Dedifferentiated amniotic fluid mesenchymal stem cell (primary cell): ENCODE data around the gene OR9A2.
A peak's percentile ranks its signal among the peaks of the same experiment; 100 is the strongest.
"Not testable (repeated sequence)": the region's sequence is repeated elsewhere in the genome, so short reads cannot be mapped to it uniquely, and the experiment has no call there.

ENCODE experiments used
- DNase-seq: peaks from one replicate; pipeline ENCODE4 v3.0.0-alpha.2; 2016; ENCODE audit errors: extremely low spot score

OR9A2 gene

GRCh38 chr7:143018931-143019330 lies 8.0 kb downstream of the OR9A2 start:
- no peak for DNase-seq

GRCh38 chr7:143016996-143017395 lies 9.9 kb downstream of the OR9A2 start:
- no peak for DNase-seq

GRCh38 chr7:143015926-143016490 lies 10.9 kb downstream of the OR9A2 start:
- DNase-seq: peak; percentile 51

GRCh38 chr7:143015084-143015483 lies 11.8 kb downstream of the OR9A2 start:
- no peak for DNase-seq

- peak; percentile 92 for DNase-seq
Observed at GRCh38 chr7:143013893-143014292, 13.0 kb downstream of the OR9A2 start.

GRCh38 chr7:143013473-143013872 lies 13.5 kb downstream of the OR9A2 start:
- no peak for DNase-seq

GRCh38 chr7:143012409-143012808 lies 14.5 kb downstream of the OR9A2 start:
- no peak for DNase-seq

- no peak for DNase-seq
Observed at GRCh38 chr7:143012001-143012400, 14.9 kb downstream of the OR9A2 start.

- peak; percentile 66 for DNase-seq
Observed at GRCh38 chr7:143008007-143008901, 18.7 kb downstream of the OR9A2 start.

GRCh38 chr7:143005632-143006260 lies 21.2 kb downstream of the OR9A2 start:
- no peak for DNase-seq

- peak; percentile 47 for DNase-seq
Observed at GRCh38 chr7:143003393-143004051, 23.4 kb downstream of the OR9A2 start.

GRCh38 chr7:143002898-143003297 lies 24.0 kb downstream of the OR9A2 start:
- DNase-seq: no peak

GRCh38 chr7:143002106-143002505 lies 24.8 kb downstream of the OR9A2 start:
- DNase-seq: no peak

GRCh38 chr7:143000648-143001047 lies 26.3 kb downstream of the OR9A2 start:
- DNase-seq: no peak

- no peak for DNase-seq
Observed at GRCh38 chr7:142999793-143000192, 27.1 kb downstream of the OR9A2 start.

- no peak for DNase-seq
Observed at GRCh38 chr7:142998966-142999365, 28.0 kb downstream of the OR9A2 start.

GRCh38 chr7:142997456-142997989 lies 29.4 kb downstream of the OR9A2 start:
- DNase-seq: no peak

GRCh38 chr7:142992427-142992826 lies 34.5 kb downstream of the OR9A2 start:
- no peak for DNase-seq

GRCh38 chr7:142984297-142984696 lies 42.6 kb downstream of the OR9A2 start:
- DNase-seq: no peak

GRCh38 chr7:142983825-142984224 lies 43.1 kb downstream of the OR9A2 start:
- no peak for DNase-seq

- not testable (repeated sequence) for DNase-seq
Observed at GRCh38 chr7:142978402-142978801, 48.5 kb downstream of the OR9A2 start.
